ENCODE results near the gene FBXO46.

FBXO46 gene, protein sequence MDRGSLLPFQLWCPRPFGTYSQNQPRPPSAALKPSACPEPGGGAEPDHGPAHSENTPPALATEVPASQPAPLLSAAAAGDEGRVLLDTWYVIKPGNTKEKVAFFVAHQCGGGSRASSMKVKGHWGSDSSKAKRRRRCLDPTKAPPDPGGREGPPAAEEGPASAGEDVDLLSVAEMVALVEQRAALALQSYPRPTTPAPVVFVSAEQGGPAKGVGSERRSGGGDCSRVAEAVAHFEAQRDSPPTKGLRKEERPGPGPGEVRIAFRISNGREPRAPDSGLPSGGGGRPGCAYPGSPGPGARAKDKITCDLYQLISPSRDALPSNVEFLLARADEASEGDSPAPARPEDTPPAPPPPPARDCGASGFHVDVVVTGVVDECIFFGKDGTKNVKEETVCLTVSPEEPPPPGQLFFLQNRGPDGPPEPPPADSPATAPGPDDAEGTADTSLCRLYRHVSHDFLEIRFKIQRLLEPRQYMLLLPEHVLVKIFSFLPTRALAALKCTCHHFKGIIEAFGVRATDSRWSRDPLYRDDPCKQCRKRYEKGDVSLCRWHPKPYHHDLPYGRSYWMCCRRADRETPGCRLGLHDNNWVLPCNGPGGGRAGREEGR

DNA sequence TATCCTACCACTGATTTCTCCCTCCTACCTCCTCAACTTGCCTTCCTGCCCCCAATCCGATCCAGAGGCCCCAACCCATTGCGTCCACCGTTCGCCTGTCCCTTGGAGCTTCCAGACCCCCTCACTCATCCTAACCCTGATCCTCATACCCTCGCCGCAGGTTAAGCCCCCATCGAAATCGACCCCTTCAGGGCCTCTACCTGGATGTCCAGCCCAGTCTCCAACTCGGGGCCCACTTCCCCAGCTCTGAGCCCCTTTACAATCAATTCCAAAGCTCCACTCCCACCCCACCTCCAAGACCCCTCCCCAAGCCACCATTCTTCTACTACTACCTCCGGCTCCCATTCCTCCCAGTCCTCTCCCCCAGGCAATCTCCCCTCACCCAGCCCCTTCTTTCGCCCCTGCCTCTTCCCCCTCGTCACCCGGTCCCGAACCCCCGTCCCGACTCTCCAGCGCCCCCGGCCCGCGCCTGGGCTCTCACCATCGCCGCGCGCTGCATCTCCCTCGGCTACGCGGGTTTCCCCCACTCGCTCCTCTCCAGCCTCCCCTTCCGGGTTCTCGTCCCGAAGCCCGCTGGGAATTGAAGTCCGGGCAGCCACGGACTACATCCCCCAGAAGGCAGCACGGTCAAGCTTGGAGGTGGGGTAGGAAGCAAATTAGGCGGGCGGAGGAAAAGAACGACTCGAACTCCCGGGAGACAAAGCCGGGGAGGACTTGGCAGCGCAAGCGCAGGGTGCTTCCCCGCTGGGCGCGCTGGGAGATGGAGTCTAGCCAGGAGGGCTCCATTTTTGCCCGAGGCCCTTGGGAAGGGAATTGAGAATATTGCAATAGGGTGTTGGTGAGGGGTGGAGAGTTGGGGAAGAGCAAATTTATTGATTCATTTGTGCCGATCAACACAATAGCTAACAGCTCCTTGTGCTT is at the start of gene FBXO46:
Gene FBXO46, minus strand, starts transcription at position 529 of the 921 bp plus-strand sequence. CDS start 17,401 bp downstream, outside the sequence.
- Mint-ChIP-seq H3K36me3 (ENCODE audit: low read depth) (peaks cover 4% of the 10 kb centered on the region), H3K27me3 (ENCODE audit: low read depth) (no peaks in the 10 kb centered on the region), H3K4me3 (peak within 1 kb of the TSS; percentile 92 to 96 (median 93)), H3K27ac (peak within 1 kb of the TSS; percentile 68 to 88 (median 83)), H3K9me3 (no peaks in the 10 kb centered on the region), H3K4me1 (peaks cover 22% of the 10 kb centered on the region)
- no peak for TF ChIP-seq CTCF (IDR thresholded peaks at IDR 0.05; ENCODE audit: unreplicated experiment in 3 of 3)

GRCh38 chr19:45780146-45780447 is 49.4 kb upstream of the FBXO46 start:
- no peaks in the 10 kb centered on the region for H3K27me3 Mint-ChIP-seq (ENCODE audit: low read depth)
- H3K36me3 Mint-ChIP-seq (ENCODE audit: low read depth), result peaks cover 16% of the 10 kb centered on the region
- no peaks in the 10 kb centered on the region for H3K9me3 Mint-ChIP-seq
- peaks cover 33% of the 10 kb centered on the region for H3K4me1 Mint-ChIP-seq
- H3K4me3 Mint-ChIP-seq, result peak overlapping the region; percentile 6 to 86 (median 75)
- TF ChIP-seq CTCF (IDR thresholded peaks at IDR 0.05; ENCODE audit: unreplicated experiment in 3 of 3), result no peak
- no peak overlapping the region for H3K27ac Mint-ChIP-seq

GRCh38 chr19:45779231-45780145 is 48.8 kb upstream of the FBXO46 start:
- Mint-ChIP-seq H3K27me3 (ENCODE audit: low read depth) (no peaks in the 10 kb centered on the region), H3K27ac (peak overlapping the region in 2 of 3 experiments; percentile 10 to 22), H3K4me1 (peaks cover 33% of the 10 kb centered on the region), H3K4me3 (peak overlapping the region; percentile 74 to 86 (median 75)), H3K36me3 (ENCODE audit: low read depth) (peaks cover 21% of the 10 kb centered on the region), H3K9me3 (no peaks in the 10 kb centered on the region)
- peak; percentile 70 to 74 (median 73) for TF ChIP-seq CTCF (IDR thresholded peaks at IDR 0.05; ENCODE audit: unreplicated experiment in 3 of 3)

DNA sequence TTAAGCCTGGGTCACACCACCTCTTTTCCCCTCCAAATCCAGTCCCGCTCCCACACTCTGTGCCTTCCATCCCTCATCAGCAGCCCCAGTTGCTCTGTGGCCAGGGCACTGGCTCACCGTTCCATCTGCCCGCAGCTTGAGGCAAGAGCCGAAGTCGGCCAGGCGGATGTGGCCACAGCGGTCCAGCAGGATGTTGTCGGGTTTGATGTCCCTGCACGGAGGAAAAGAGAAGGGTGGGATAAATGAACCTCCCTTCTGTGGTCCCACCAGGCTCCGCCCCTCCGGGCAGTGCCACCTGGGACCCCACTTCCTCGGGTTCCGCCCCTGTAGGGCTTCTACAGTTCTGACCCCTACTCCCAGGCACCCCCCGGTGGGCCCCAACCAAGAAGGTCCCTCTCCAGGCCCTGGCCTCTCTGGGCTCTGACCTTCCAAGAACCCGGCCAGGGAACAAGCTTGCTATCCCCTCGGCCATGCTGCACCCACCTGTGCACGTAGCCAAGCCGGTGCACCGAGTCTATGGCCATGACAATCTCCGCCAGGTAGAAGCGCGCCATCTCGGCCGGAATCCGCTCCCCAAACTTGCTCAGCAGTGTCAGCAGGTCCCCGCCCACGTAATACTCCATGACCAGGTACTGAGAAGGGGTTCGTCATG is 47.4 kb upstream of the FBXO46 start:
- peaks cover 25% of the 10 kb centered on the region for H3K36me3 Mint-ChIP-seq (ENCODE audit: low read depth)
- TF ChIP-seq CTCF (IDR thresholded peaks at IDR 0.05; ENCODE audit: unreplicated experiment in 3 of 3), result no peak
- no peaks in the 10 kb centered on the region for H3K9me3 Mint-ChIP-seq
- peak overlapping the region; percentile 10 to 86 (median 74) for H3K4me3 Mint-ChIP-seq
- H3K27me3 Mint-ChIP-seq (ENCODE audit: low read depth), result no peaks in the 10 kb centered on the region
- H3K27ac Mint-ChIP-seq, result no peak overlapping the region
- H3K4me1 Mint-ChIP-seq, result peaks cover 28% of the 10 kb centered on the region
